ENCODE measurements around the gene RSAD2. TPM values are rescaled to one million over a fixed set of nuclear protein-coding genes. Genes with fewer than 3 reads are reported as not detected.

RSAD2 gene
- total and polyA plus RNA-seq, 2 experiments from 2014 or later: 0.10 TPM; not detected in 1

DNA sequence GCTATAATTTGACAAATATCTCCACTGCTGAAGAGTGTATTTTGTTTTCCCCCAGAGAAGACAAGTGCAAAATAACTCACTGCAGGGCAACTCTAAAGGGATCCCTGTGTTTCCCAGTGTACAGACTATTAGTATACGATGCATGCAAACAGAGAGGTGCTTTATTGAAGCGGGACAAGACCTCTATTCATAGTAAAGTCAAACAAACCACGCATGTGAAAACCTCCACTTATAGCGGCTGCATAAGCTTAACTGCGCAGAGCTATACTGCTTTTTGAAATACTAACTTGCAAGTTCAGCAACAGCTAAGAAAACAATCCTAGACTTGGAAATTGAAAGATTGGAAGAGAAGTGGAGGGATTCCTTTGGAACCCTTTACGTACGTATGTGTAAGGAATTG lies 55.3 kb downstream of the RSAD2 start:
- H2AFZ ChIP-seq: no peak overlapping the region
- H3F3A ChIP-seq (replicated peaks; ENCODE audit: low read depth): no peaks in the 10 kb centered on the region
- no peaks in the 10 kb centered on the region; the same call in 1 of the 2 replicates for H3K9me2 ChIP-seq (ENCODE audit: insufficient read depth)
- Mint-ChIP-seq H3K27ac (no peak overlapping the region), H3K36me3 (ENCODE audit: low read depth) (peaks cover 4% of the 10 kb centered on the region; the same call in 2 of the 3 replicates), H3K27me3 (ENCODE audit: insufficient read depth, low read depth, poor library complexity) (peaks cover 2% of the 10 kb centered on the region), H3K9me3 (no peaks in the 10 kb centered on the region; the same call in 2 of the 3 replicates), H3K4me3 (no peak overlapping the region), H3K4me1 (peaks cover 34% of the 10 kb centered on the region)
- no peaks in the 10 kb centered on the region for H3K36me3 ChIP-seq (ENCODE audit: insufficient read depth)
- no peaks in the 10 kb centered on the region for H3K27me3 ChIP-seq (ENCODE audit: insufficient read depth)
- peaks cover under 1% of the 10 kb centered on the region; the same call in 1 of the 2 replicates for H3K79me2 ChIP-seq (replicated peaks; ENCODE audit: insufficient read depth)
- no peak for ATAC-seq
- TF ChIP-seq, protein P1, sequence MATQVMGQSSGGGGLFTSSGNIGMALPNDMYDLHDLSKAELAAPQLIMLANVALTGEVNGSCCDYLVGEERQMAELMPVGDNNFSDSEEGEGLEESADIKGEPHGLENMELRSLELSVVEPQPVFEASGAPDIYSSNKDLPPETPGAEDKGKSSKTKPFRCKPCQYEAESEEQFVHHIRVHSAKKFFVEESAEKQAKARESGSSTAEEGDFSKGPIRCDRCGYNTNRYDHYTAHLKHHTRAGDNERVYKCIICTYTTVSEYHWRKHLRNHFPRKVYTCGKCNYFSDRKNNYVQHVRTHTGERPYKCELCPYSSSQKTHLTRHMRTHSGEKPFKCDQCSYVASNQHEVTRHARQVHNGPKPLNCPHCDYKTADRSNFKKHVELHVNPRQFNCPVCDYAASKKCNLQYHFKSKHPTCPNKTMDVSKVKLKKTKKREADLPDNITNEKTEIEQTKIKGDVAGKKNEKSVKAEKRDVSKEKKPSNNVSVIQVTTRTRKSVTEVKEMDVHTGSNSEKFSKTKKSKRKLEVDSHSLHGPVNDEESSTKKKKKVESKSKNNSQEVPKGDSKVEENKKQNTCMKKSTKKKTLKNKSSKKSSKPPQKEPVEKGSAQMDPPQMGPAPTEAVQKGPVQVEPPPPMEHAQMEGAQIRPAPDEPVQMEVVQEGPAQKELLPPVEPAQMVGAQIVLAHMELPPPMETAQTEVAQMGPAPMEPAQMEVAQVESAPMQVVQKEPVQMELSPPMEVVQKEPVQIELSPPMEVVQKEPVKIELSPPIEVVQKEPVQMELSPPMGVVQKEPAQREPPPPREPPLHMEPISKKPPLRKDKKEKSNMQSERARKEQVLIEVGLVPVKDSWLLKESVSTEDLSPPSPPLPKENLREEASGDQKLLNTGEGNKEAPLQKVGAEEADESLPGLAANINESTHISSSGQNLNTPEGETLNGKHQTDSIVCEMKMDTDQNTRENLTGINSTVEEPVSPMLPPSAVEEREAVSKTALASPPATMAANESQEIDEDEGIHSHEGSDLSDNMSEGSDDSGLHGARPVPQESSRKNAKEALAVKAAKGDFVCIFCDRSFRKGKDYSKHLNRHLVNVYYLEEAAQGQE (IDR thresholded peaks at IDR 0.05; ENCODE audit: unreplicated experiment): no peak
- TF ChIP-seq EZH2phosphoT487 (IDR thresholded peaks at IDR 0.05; ENCODE audit: unreplicated experiment) (no peak), STAT1 (IDR thresholded peaks at IDR 0.05; ENCODE audit: unreplicated experiment) (no peak), CTCF (conservative IDR thresholded peaks at IDR 0.05; ENCODE audit: low read depth in 2 of 2) (no peak), NANOG (IDR thresholded peaks at IDR 0.05; ENCODE audit: borderline replicate concordance) (no peak), CREB1 (CRISPR knock-in tag; IDR thresholded peaks at IDR 0.05; ENCODE audit: low read depth) (no peak), POLR2AphosphoS5 (IDR thresholded peaks at IDR 0.05; ENCODE audit: low read depth) (no peak), JUNB (IDR thresholded peaks at IDR 0.05; ENCODE audit: unreplicated experiment) (no peak), ZNF114 (CRISPR knock-in tag; IDR thresholded peaks at IDR 0.05) (no peak), EZH2 (IDR thresholded peaks at IDR 0.05; ENCODE audit: low read depth, unreplicated experiment) (no peak), ZNF331 (CRISPR knock-in tag; IDR thresholded peaks at IDR 0.05; ENCODE audit: low read depth) (no peak)
- TF ChIP-seq, protein P2, sequence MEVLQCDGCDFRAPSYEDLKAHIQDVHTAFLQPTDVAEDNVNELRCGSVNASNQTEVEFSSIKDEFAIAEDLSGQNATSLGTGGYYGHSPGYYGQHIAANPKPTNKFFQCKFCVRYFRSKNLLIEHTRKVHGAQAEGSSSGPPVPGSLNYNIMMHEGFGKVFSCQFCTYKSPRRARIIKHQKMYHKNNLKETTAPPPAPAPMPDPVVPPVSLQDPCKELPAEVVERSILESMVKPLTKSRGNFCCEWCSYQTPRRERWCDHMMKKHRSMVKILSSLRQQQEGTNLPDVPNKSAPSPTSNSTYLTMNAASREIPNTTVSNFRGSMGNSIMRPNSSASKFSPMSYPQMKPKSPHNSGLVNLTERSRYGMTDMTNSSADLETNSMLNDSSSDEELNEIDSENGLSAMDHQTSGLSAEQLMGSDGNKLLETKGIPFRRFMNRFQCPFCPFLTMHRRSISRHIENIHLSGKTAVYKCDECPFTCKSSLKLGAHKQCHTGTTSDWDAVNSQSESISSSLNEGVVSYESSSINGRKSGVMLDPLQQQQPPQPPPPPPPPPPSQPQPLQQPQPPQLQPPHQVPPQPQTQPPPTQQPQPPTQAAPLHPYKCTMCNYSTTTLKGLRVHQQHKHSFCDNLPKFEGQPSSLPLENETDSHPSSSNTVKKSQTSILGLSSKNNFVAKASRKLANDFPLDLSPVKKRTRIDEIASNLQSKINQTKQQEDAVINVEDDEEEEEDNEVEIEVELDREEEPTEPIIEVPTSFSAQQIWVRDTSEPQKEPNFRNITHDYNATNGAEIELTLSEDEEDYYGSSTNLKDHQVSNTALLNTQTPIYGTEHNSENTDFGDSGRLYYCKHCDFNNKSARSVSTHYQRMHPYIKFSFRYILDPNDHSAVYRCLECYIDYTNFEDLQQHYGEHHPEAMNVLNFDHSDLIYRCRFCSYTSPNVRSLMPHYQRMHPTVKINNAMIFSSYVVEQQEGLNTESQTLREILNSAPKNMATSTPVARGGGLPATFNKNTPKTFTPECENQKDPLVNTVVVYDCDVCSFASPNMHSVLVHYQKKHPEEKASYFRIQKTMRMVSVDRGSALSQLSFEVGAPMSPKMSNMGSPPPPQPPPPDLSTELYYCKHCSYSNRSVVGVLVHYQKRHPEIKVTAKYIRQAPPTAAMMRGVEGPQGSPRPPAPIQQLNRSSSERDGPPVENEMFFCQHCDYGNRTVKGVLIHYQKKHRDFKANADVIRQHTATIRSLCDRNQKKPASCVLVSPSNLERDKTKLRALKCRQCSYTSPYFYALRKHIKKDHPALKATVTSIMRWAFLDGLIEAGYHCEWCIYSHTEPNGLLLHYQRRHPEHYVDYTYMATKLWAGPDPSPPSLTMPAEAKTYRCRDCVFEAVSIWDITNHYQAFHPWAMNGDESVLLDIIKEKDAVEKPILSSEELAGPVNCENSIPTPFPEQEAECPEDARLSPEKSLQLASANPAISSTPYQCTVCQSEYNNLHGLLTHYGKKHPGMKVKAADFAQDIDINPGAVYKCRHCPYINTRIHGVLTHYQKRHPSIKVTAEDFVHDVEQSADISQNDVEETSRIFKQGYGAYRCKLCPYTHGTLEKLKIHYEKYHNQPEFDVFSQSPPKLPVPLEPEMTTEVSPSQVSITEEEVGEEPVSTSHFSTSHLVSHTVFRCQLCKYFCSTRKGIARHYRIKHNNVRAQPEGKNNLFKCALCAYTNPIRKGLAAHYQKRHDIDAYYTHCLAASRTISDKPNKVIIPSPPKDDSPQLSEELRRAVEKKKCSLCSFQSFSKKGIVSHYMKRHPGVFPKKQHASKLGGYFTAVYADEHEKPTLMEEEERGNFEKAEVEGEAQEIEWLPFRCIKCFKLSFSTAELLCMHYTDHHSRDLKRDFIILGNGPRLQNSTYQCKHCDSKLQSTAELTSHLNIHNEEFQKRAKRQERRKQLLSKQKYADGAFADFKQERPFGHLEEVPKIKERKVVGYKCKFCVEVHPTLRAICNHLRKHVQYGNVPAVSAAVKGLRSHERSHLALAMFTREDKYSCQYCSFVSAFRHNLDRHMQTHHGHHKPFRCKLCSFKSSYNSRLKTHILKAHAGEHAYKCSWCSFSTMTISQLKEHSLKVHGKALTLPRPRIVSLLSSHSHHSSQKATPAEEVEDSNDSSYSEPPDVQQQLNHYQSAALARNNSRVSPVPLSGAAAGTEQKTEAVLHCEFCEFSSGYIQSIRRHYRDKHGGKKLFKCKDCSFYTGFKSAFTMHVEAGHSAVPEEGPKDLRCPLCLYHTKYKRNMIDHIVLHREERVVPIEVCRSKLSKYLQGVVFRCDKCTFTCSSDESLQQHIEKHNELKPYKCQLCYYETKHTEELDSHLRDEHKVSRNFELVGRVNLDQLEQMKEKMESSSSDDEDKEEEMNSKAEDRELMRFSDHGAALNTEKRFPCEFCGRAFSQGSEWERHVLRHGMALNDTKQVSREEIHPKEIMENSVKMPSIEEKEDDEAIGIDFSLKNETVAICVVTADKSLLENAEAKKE (CRISPR knock-in tag; IDR thresholded peaks at IDR 0.05): no peak
- TF ChIP-seq, protein P3, sequence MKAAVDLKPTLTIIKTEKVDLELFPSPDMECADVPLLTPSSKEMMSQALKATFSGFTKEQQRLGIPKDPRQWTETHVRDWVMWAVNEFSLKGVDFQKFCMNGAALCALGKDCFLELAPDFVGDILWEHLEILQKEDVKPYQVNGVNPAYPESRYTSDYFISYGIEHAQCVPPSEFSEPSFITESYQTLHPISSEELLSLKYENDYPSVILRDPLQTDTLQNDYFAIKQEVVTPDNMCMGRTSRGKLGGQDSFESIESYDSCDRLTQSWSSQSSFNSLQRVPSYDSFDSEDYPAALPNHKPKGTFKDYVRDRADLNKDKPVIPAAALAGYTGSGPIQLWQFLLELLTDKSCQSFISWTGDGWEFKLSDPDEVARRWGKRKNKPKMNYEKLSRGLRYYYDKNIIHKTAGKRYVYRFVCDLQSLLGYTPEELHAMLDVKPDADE (IDR thresholded peaks at IDR 0.05): no peak
- H3K4me2 ChIP-seq: no peak overlapping the region
- DNase-seq (ENCODE audit: low spot score): no peak
- no peaks in the 10 kb centered on the region for H4K20me1 ChIP-seq (replicated peaks; ENCODE audit: insufficient read depth)
- peaks cover 19% of the 10 kb centered on the region; the same call in 1 of the 2 replicates for H3K4me1 ChIP-seq (ENCODE audit: insufficient read depth)
- H3K4me3 ChIP-seq: no peak overlapping the region
- no peak overlapping the region for H3K27ac ChIP-seq (ENCODE audit: low read depth)
